ENCODE results near the gene PLD3. TPM values are rescaled to one million over a fixed set of nuclear protein-coding genes. Genes with fewer than 3 reads are reported as not detected.

PLD3 gene
- total RNA-seq: 148 TPM

GRCh38 chr19:40348125-40348913 lies at the start of gene PLD3, which contains the start of gene C19orf47:
TSS of gene PLD3 (plus strand) at chr19:40348695. CDS start at chr19:40366484, 17,789 bp downstream.
TSS of gene C19orf47 (minus strand) at chr19:40348397. CDS start at chr19:40341857, 6,540 bp downstream.

GRCh38 chr19:40390084-40390742 lies 41.7 kb downstream of the PLD3 start, which contains the start of gene HIPK4:
TSS of gene HIPK4 (minus strand) at chr19:40390181. CDS start at chr19:40389902, 279 bp downstream.

DNA sequence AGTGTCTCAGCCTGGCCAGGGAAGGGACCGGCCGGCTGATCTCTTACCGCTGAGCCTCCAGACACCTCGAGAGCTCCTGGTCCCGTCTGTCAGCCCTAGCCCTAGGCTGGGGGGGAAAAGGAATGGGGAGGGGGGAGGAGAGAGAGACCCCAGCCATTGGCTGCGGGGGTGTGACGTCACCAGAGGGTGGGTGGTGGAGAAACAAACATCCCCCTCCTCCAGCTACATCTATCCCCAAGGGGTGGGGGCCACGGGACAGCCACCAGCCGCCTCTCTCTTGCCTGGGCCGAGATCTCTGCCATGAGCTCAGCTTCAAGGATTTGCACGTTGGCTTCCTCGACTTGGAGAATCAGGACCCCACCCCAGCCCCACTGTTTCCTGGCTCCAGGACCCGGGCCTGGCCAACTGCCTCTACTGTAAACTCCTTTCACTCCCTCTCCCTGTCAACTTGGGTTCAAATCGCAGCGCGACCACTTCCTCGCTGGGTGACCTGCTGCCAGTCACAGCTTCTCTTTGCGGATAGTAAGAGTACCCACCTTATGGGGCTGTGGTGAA lies 64.9 kb downstream of the PLD3 start, which contains the start of gene PRX:
Gene PRX (minus strand): TSS at position 88 of the 555 bp plus-strand sequence. CDS start 5,446 bp downstream, outside the sequence.

GRCh38 chr19:40425450-40426287 lies 77.2 kb downstream of the PLD3 start, which contains the start of gene SERTAD1:
TSS of gene SERTAD1 (minus strand) at chr19:40425992. CDS start at chr19:40423546, 2,446 bp downstream.

Small RNA genes within 50 kb of the gene (small RNA-seq; reads per million reads assigned to genes)
- not detected for gene MIR6796 (ENCODE audit: low replicate concordance)
- not detected for gene RF00019 (ENCODE audit: low replicate concordance)
- gene RNU6-945P (ENCODE audit: low replicate concordance): not detected

Other genes starting within 250 kb of the PLD3 start
- gene MAP3K10, start 157.3 kb upstream of the PLD3 start, total RNA-seq: 43.5 TPM
- 41.6 TPM for gene TTC9B, start 130.3 kb upstream of the PLD3 start, total RNA-seq
- 0.94 TPM for gene CCNP, start 122.0 kb upstream of the PLD3 start, total RNA-seq
- 131 TPM for gene AKT2, start 63.4 kb upstream of the PLD3 start, total RNA-seq
- gene C19orf47, start 298 bp upstream of the PLD3 start, total RNA-seq: 18.2 TPM
- gene HIPK4, start 41.5 kb downstream of the PLD3 start, total RNA-seq: 0.31 TPM
- 1.9 TPM for gene PRX, start 64.7 kb downstream of the PLD3 start, total RNA-seq
- gene SERTAD1, start 77.3 kb downstream of the PLD3 start, total RNA-seq: 1.3 TPM
- 5.6 TPM for gene SERTAD3, start 95.6 kb downstream of the PLD3 start, total RNA-seq
- 11.3 TPM for gene BLVRB, start 117.0 kb downstream of the PLD3 start, total RNA-seq
- gene SPTBN4, start 118.3 kb downstream of the PLD3 start, total RNA-seq: 42.6 TPM
- gene SHKBP1, start 228.2 kb downstream of the PLD3 start, total RNA-seq: 3.4 TPM

Measured in parietal lobe (tissue), 2 donors.